Activated T-cell treated with anti-CD3 and anti-CD28 coated beads for 4 hours (primary cell): ENCODE measurements around the gene IL6ST.

Experiments used
- DNase-seq: peaks from one replicate; pipeline ENCODE4 v3.0.0-alpha.2; 2020

The IL6ST gene

GRCh38 chr5:55894135-55894534 lies 100.6 kb downstream of the IL6ST start:
- DNase-seq, result no peak

- no peak for DNase-seq
Observed at GRCh38 chr5:55892479-55892878, 102.3 kb downstream of the IL6ST start.

GRCh38 chr5:55888205-55888604 lies 106.6 kb downstream of the IL6ST start:
- no peak for DNase-seq

- DNase-seq, result no peak
Observed at GRCh38 chr5:55885359-55885758, 109.4 kb downstream of the IL6ST start.
